ENCODE data around the gene DMRT1.

DNA sequence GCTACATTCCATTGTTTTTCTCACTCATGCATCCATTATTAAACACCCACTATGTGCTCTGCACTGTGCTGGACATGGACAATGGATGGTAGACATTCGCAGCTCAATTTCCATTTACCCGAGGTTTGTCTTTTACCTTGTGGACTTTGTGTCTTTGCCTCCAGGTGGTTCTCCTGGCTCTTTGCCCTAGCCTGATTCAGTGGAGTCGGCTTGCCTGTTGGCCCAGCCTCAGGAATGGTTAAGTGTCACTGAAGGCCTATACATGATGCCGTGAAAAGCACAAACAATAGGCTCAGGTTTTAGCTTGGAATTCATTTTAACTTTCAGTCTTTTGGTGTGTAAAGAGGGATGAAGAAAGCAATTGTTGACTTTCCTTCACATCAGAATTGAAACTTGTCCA is 118.4 kb downstream of the DMRT1 start:
- no peak for TF ChIP-seq POLR2A (IDR thresholded peaks at IDR 0.05; ENCODE audit: borderline replicate concordance, extremely low read depth, insufficient read depth, insufficient read length)
- no peak for TF ChIP-seq REST (IDR thresholded peaks at IDR 0.05; ENCODE audit: low read depth)
- no peak for TF ChIP-seq CTCF (IDR thresholded peaks at IDR 0.05 in 2 of 3, conservative IDR thresholded peaks at IDR 0.05 in 1 of 3; ENCODE audit: borderline replicate concordance in 1 of 3, insufficient read depth in 1 of 3, low read depth in 2 of 3, low read length in 2 of 3)
- no peak for TF ChIP-seq RAD21 (IDR thresholded peaks at IDR 0.05; ENCODE audit: low read depth)
- TF ChIP-seq EZH2 (IDR thresholded peaks at IDR 0.05): no peak
